KMS-11 (cell line): ENCODE measurements around the gene MAP3K5.

Experiments
- H2AFZ ChIP-seq: fragments of 200-600 bp; sonication (generic); 2 replicates; pipeline ENCODE4 v1.6.1; 2016; ENCODE audit warnings: antibody characterized with exemption, mixed run types, low read depth
- H3K27ac ChIP-seq: fragments of 200-600 bp; sonication (generic); 2 replicates; pipeline ENCODE4 v1.6.1; 2016; ENCODE audit warnings: mild to moderate bottlenecking, mixed run types
- H3K27me3 ChIP-seq: fragments of 200-600 bp; sonication (generic); 2 replicates; pipeline ENCODE4 v1.6.1; 2017; ENCODE audit warnings: mild to moderate bottlenecking, low read depth, mixed run types, moderate library complexity; ENCODE audit not compliant: insufficient read depth
- H3K36me3 ChIP-seq: fragments of 200-600 bp; sonication (generic); 2 replicates; pipeline ENCODE4 v1.6.1; 2017; ENCODE audit warnings: mild to moderate bottlenecking, mixed run types; ENCODE audit not compliant: insufficient read depth
- H3K4me1 ChIP-seq: fragments of 200-600 bp; sonication (generic); 2 replicates; pipeline ENCODE4 v1.6.1; 2016; ENCODE audit warnings: mild to moderate bottlenecking, low read depth, mixed run types; ENCODE audit not compliant: poor library complexity, severe bottlenecking
- H3K4me2 ChIP-seq: fragments of 200-600 bp; sonication (generic); 2 replicates; pipeline ENCODE4 v1.7.0; 2016; ENCODE audit warnings: mild to moderate bottlenecking, mixed run types
- H3K4me3 ChIP-seq: fragments of 200-600 bp; sonication (generic); IDR thresholded peaks from 2 replicates; pipeline ENCODE4 v1.6.1; 2017; ENCODE audit warnings: low read depth, low read length, mixed read lengths; ENCODE audit not compliant: insufficient read depth
- H3K79me2 ChIP-seq: fragments of 200-600 bp; sonication (generic); 2 replicates; pipeline ENCODE4 v1.6.1; 2016; ENCODE audit warnings: low read depth, mixed run types; ENCODE audit not compliant: insufficient read depth
- H3K9ac ChIP-seq: fragments of 200-600 bp; sonication (generic); 2 replicates; pipeline ENCODE4 v1.6.1; 2016; ENCODE audit warnings: mild to moderate bottlenecking, mixed run types
- H4K20me1 ChIP-seq: fragments of 200-600 bp; sonication (generic); 2 replicates; pipeline ENCODE4 v1.6.1; 2016; ENCODE audit warnings: mild to moderate bottlenecking, mixed run types; ENCODE audit not compliant: insufficient read depth
- CTCF ChIP-seq: fragments of 200-600 bp; sonication (generic); conservative IDR thresholded peaks from 2 replicates; pipeline ENCODE4 v1.6.1; 2017; ENCODE audit warnings: low read depth, mild to moderate bottlenecking, antibody characterized with exemption, low read length, moderate library complexity, mixed read lengths

The MAP3K5 gene

DNA sequence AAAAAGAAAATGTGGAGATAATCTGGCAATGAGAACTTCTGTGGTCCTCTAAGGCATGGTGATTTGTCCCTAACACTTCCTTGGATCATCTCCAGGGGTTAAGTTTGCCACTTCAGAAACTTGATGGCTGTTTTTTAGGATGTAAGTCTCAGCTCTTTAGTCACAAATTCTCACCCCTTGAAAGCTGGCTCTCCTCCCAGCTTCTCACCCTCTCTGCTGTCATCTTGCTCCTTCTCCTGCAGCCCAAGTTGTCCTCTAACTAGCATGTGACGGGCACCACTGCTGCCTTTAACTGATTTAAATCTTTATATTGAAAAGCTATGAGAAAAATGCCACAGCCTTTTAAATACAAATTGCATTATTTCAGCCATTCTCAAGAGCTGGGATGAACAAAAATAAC lies 107.8 kb downstream of the MAP3K5 start:
- H3K27me3 ChIP-seq, result no peaks in the 10 kb centered on the region
- no peak overlapping the region for H3K27ac ChIP-seq
- no peaks in the 10 kb centered on the region for H3K4me1 ChIP-seq
- H3K79me2 ChIP-seq, result no peaks in the 10 kb centered on the region
- TF ChIP-seq CTCF, result no peak
- no peak overlapping the region for H3K4me2 ChIP-seq
- H3K36me3 ChIP-seq, result no peaks in the 10 kb centered on the region
- H2AFZ ChIP-seq, result no peak overlapping the region
- no peak overlapping the region for H3K9ac ChIP-seq
- H3K4me3 ChIP-seq, result no peak overlapping the region
- H4K20me1 ChIP-seq, result no peaks in the 10 kb centered on the region

DNA sequence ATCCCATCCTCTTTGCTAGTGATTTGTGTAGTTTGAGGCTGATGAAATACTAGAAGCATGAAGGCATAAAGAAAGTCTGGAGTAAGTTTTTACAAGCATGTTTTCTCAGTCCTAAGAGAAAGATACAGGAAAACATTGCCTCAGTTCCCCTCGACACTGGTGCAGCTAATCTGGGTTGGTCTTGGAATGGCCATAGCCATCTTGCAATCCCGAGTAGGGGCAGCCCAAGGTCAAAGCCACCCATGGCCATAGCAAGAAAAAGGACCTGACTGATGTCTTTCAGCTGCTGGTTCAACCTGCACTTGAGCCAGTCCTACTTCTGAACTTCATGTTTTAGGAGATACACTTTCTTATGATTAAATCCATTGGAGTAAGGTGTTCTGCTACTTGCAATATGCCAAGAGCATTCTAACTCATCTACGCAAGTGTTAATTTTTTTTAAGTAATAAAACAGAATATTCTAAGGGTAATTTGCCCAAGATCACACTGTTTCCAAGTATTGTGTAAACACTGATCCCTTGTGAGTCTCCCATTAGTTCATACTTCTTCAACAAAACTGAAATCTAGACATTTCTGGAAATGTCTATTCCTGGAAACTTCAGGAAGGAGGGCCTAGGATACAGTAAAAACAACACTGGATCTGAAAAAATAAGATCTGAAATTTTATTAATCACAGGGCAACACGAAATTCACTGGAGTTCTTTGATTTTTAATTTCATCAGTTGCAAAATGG lies 108.9 kb downstream of the MAP3K5 start:
- no peak for TF ChIP-seq CTCF
- Histone ChIP-seq H3K9ac (no peak overlapping the region), H3K27me3 (no peaks in the 10 kb centered on the region), H2AFZ (no peak overlapping the region), H3K4me2 (no peak overlapping the region), H3K4me3 (no peak overlapping the region), H3K4me1 (no peaks in the 10 kb centered on the region), H4K20me1 (no peaks in the 10 kb centered on the region), H3K27ac (no peak overlapping the region), H3K79me2 (no peaks in the 10 kb centered on the region), H3K36me3 (no peaks in the 10 kb centered on the region)

- no peak overlapping the region for H2AFZ ChIP-seq
- H3K9ac ChIP-seq, result no peak overlapping the region
- no peaks in the 10 kb centered on the region for H4K20me1 ChIP-seq
- H3K79me2 ChIP-seq, result no peaks in the 10 kb centered on the region
- H3K36me3 ChIP-seq, result no peaks in the 10 kb centered on the region
- H3K27me3 ChIP-seq, result no peaks in the 10 kb centered on the region
- H3K4me2 ChIP-seq, result no peak overlapping the region
- H3K4me1 ChIP-seq, result no peaks in the 10 kb centered on the region
- H3K4me3 ChIP-seq, result no peak overlapping the region
- TF ChIP-seq CTCF, result no peak
- no peak overlapping the region for H3K27ac ChIP-seq
Measured at GRCh38 chr6:136682292-136682691, 110.0 kb downstream of the MAP3K5 start.

DNA sequence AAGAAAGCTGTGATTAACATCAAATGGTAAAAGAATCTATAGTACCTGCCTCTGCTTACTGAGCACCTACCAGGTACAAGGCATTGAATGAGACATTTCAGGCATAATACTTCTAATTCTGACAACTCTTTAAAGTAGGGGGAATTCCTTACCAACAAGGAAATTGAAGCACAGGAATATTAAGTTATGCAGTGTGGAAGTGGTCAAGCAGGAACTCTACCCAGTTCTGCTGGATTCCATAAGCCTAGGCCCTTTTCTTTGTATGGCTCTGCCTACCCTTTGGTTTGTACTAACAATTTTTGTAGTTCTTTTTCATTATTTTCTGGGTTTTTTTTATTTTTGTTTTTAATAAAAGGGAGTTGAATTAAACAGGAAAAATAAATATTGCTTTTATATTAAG lies 114.5 kb downstream of the MAP3K5 start:
- Histone ChIP-seq H3K27ac (no peak overlapping the region), H3K79me2 (no peaks in the 10 kb centered on the region), H4K20me1 (no peaks in the 10 kb centered on the region), H3K9ac (no peak overlapping the region), H3K4me2 (no peak overlapping the region), H3K27me3 (no peaks in the 10 kb centered on the region), H3K4me3 (no peak overlapping the region), H2AFZ (no peak overlapping the region), H3K4me1 (no peaks in the 10 kb centered on the region), H3K36me3 (no peaks in the 10 kb centered on the region)
- TF ChIP-seq CTCF, result no peak
